ENCODE results near the gene LAMA2. TPM values are rescaled to one million over a fixed set of nuclear protein-coding genes. Genes with fewer than 3 reads are reported as not detected.
A peak's percentile ranks its signal among the peaks of the same experiment; 100 is the strongest.

The LAMA2 gene
- total RNA-seq, 1 experiment from 2014 or later: 0.04 TPM

DNA sequence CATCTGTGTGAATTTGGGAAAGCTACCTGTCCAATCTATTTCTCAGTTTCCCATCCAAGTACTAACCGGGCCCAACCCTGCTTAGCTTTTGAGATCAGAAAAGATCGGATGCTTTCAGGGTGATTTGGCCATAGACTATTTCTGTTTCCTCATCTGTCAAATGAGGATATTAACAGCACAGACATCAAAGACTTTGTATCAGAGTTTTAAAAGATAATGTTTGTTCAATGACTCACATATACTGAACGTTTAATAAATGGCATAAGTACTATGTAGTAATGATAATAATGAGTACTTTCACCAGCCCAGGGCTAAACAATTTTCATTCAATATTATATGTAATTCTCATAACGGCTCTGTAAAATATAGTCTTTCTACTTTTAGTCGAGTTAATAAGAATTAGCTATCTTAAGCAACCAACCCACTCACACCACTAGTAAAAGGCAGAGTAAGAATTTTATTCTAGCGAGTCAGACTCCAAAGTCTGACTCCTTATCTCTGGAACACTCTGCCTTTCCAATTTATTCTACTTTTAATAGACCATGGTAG lies 610.5 kb downstream of the LAMA2 start:
- H4K20me1 ChIP-seq (ENCODE audit: insufficient read depth, low read depth, low read length): no peaks in the 10 kb centered on the region
- no peaks in the 10 kb centered on the region for H3K79me2 ChIP-seq (ENCODE audit: low read length)
- H3K27ac ChIP-seq (ENCODE audit: low read length): no peak overlapping the region
- no peaks in the 10 kb centered on the region for H3K27me3 ChIP-seq (ENCODE audit: low read length)
- H3K4me3 ChIP-seq (ENCODE audit: low read length): no peak overlapping the region
- H3K4me2 ChIP-seq (ENCODE audit: low read depth, low read length, poor library complexity, severe bottlenecking): no peak overlapping the region
- no peak overlapping the region for H2AFZ ChIP-seq (ENCODE audit: low read length)
- H3K36me3 ChIP-seq (ENCODE audit: insufficient read depth, low read length): no peaks in the 10 kb centered on the region
- no peaks in the 10 kb centered on the region for H3K9me3 ChIP-seq (ENCODE audit: low read length)
- no peaks in the 10 kb centered on the region for H3K9me2 ChIP-seq (replicated peaks; ENCODE audit: insufficient read depth, low read length)
- H3K9ac ChIP-seq (ENCODE audit: low read length): no peak overlapping the region
- H3K4me1 ChIP-seq (ENCODE audit: low read length): peaks cover 7% of the 10 kb centered on the region; the same call in 1 of the 2 replicates
- no peak for DNase-seq

DNA sequence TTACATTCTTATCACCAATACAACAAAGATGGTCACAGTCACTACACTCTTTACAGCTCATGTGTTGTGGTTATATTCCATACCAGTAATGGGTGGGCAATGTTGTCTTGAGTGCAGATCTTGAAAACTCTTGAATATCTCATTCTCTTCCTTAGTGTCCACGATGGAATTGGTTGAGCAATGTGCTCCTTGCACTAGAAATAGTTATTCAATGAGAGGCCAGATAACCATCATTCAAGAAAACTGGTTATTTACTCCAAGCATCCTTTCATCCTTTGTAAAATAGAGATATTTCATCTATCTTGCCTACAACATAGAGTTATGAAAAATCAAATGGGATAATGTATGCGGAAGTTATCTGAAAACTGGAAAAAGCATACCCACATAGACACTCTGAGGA lies 611.2 kb downstream of the LAMA2 start:
- H3K4me2 ChIP-seq (ENCODE audit: low read depth, low read length, poor library complexity, severe bottlenecking): no peak overlapping the region
- H3K36me3 ChIP-seq (ENCODE audit: insufficient read depth, low read length): no peaks in the 10 kb centered on the region
- H3K4me3 ChIP-seq (ENCODE audit: low read length): no peak overlapping the region
- DNase-seq: no peak
- H3K27ac ChIP-seq (ENCODE audit: low read length): no peak overlapping the region
- no peaks in the 10 kb centered on the region for H3K9me2 ChIP-seq (replicated peaks; ENCODE audit: insufficient read depth, low read length)
- H3K27me3 ChIP-seq (ENCODE audit: low read length): no peaks in the 10 kb centered on the region
- H4K20me1 ChIP-seq (ENCODE audit: insufficient read depth, low read depth, low read length): no peaks in the 10 kb centered on the region
- no peak overlapping the region for H3K9ac ChIP-seq (ENCODE audit: low read length)
- peaks cover 7% of the 10 kb centered on the region; the same call in 1 of the 2 replicates for H3K4me1 ChIP-seq (ENCODE audit: low read length)
- no peak overlapping the region for H2AFZ ChIP-seq (ENCODE audit: low read length)
- no peaks in the 10 kb centered on the region for H3K9me3 ChIP-seq (ENCODE audit: low read length)
- no peaks in the 10 kb centered on the region for H3K79me2 ChIP-seq (ENCODE audit: low read length)

- no peaks in the 10 kb centered on the region for H3K9me2 ChIP-seq (replicated peaks; ENCODE audit: insufficient read depth, low read length)
- DNase-seq: no peak
- H3K36me3 ChIP-seq (ENCODE audit: insufficient read depth, low read length): no peaks in the 10 kb centered on the region
- no peaks in the 10 kb centered on the region for H3K9me3 ChIP-seq (ENCODE audit: low read length)
- peaks cover 7% of the 10 kb centered on the region; the same call in 1 of the 2 replicates for H3K4me1 ChIP-seq (ENCODE audit: low read length)
- no peak overlapping the region for H2AFZ ChIP-seq (ENCODE audit: low read length)
- no peak overlapping the region for H3K9ac ChIP-seq (ENCODE audit: low read length)
- no peak overlapping the region for H3K27ac ChIP-seq (ENCODE audit: low read length)
- H3K4me3 ChIP-seq (ENCODE audit: low read length): no peak overlapping the region
- no peak overlapping the region for H3K4me2 ChIP-seq (ENCODE audit: low read depth, low read length, poor library complexity, severe bottlenecking)
- H3K79me2 ChIP-seq (ENCODE audit: low read length): no peaks in the 10 kb centered on the region
- no peaks in the 10 kb centered on the region for H3K27me3 ChIP-seq (ENCODE audit: low read length)
- no peaks in the 10 kb centered on the region for H4K20me1 ChIP-seq (ENCODE audit: insufficient read depth, low read depth, low read length)
Observed at GRCh38 chr6:129494586-129494985, 611.6 kb downstream of the LAMA2 start.

DNA sequence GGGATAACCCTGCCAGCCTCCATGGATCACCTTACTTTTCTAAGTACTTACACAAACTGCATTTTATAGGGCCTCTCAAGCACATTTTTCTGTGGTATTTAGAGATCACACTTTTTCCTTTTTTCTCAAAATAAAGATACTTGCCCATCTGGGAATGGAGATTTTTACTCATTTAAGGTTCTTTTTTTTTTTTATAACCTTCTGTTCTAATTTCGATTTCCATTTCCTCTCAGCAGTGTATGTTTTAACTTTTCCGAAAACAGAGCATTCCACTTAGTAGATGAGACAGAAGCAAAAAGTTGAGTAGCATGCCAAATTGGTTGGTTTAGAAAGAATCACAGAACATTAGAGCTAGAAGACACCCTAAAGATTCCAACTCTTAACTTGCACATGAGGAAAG lies 612.7 kb downstream of the LAMA2 start:
- no peak overlapping the region for H3K27ac ChIP-seq (ENCODE audit: low read length)
- peaks cover 4% of the 10 kb centered on the region; the same call in 1 of the 2 replicates for H3K4me1 ChIP-seq (ENCODE audit: low read length)
- no peaks in the 10 kb centered on the region for H3K27me3 ChIP-seq (ENCODE audit: low read length)

DNA sequence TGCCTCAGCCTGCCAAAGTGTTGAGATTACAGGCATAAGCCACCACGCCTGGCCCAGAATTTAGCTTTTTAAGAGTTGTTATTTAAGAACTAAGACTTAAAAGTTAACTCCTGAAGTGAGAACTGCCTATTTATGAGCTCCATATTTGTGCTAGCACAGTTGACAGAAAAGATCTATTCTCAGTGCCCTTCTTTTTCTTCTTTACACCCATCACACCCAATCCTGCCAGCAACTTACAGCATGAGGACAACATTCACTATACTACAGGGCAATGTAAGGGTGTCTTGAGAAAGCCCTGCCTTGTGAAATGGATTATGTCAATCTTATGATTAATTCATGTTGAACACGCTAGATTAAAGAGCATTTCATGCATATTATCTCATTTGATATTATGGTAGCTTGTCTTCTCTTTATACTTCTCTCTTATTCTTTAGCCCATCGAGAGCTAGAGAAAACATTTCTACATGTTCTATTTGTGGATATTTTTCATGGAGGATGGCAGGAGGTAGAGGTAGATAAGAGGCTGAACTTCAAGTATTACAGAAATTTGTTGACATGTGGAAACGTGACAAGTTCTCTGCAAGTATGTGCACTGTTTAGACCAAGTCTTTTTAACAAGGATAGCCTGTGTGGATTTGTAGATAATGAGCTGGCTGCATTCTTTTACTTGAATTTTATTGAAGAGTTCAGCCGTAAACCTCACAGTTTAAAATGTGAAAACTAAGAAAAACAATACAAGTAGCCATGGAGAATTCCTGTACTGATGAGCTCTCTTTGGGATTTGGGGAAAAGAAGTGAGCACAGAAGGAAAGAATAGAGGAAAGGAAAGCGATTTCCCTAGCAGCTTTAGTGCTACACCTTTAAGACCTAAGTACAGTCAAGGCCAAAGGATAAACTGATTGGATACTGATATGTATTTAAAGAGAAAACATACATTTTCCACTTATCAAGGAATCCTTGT lies 614.8 kb downstream of the LAMA2 start:
- no peak overlapping the region for H2AFZ ChIP-seq (ENCODE audit: low read length)

More for the DNA sequence above, 612.7 kb downstream of the LAMA2 start:
- DNase-seq: no peak
- Histone ChIP-seq H3K4me3 (ENCODE audit: low read length) (no peak overlapping the region), H3K79me2 (ENCODE audit: low read length) (no peaks in the 10 kb centered on the region), H3K9me2 (replicated peaks; ENCODE audit: insufficient read depth, low read length) (no peaks in the 10 kb centered on the region), H4K20me1 (ENCODE audit: insufficient read depth, low read depth, low read length) (no peaks in the 10 kb centered on the region), H3K9ac (ENCODE audit: low read length) (no peak overlapping the region), H2AFZ (ENCODE audit: low read length) (no peak overlapping the region), H3K36me3 (ENCODE audit: insufficient read depth, low read length) (no peaks in the 10 kb centered on the region), H3K4me2 (ENCODE audit: low read depth, low read length, poor library complexity, severe bottlenecking) (no peak overlapping the region), H3K9me3 (ENCODE audit: low read length) (no peaks in the 10 kb centered on the region)

GRCh38 chr6:129498541-129498940 lies 615.6 kb downstream of the LAMA2 start:
- H3K4me3 ChIP-seq (ENCODE audit: low read length): no peak overlapping the region
- H3K36me3 ChIP-seq (ENCODE audit: insufficient read depth, low read length): no peaks in the 10 kb centered on the region
- H3K4me1 ChIP-seq (ENCODE audit: low read length): no peaks in the 10 kb centered on the region
- H3K27me3 ChIP-seq (ENCODE audit: low read length): no peaks in the 10 kb centered on the region
- H3K9me3 ChIP-seq (ENCODE audit: low read length): no peaks in the 10 kb centered on the region
- no peaks in the 10 kb centered on the region for H3K79me2 ChIP-seq (ENCODE audit: low read length)
- no peak overlapping the region for H3K27ac ChIP-seq (ENCODE audit: low read length)
- H3K4me2 ChIP-seq (ENCODE audit: low read depth, low read length, poor library complexity, severe bottlenecking): no peak overlapping the region
- no peaks in the 10 kb centered on the region for H3K9me2 ChIP-seq (replicated peaks; ENCODE audit: insufficient read depth, low read length)
- no peak overlapping the region for H2AFZ ChIP-seq (ENCODE audit: low read length)
- DNase-seq: no peak
- H3K9ac ChIP-seq (ENCODE audit: low read length): no peak overlapping the region
- no peaks in the 10 kb centered on the region for H4K20me1 ChIP-seq (ENCODE audit: insufficient read depth, low read depth, low read length)

More for the DNA sequence above, 614.8 kb downstream of the LAMA2 start:
- H4K20me1 ChIP-seq (ENCODE audit: insufficient read depth, low read depth, low read length): no peaks in the 10 kb centered on the region
- H3K27me3 ChIP-seq (ENCODE audit: low read length): no peaks in the 10 kb centered on the region
- no peak for DNase-seq
- no peak overlapping the region for H3K9ac ChIP-seq (ENCODE audit: low read length)
- H3K9me3 ChIP-seq (ENCODE audit: low read length): no peaks in the 10 kb centered on the region
- no peaks in the 10 kb centered on the region for H3K4me1 ChIP-seq (ENCODE audit: low read length)
- no peak overlapping the region for H3K4me3 ChIP-seq (ENCODE audit: low read length)
- H3K36me3 ChIP-seq (ENCODE audit: insufficient read depth, low read length): no peaks in the 10 kb centered on the region
- no peak overlapping the region for H3K4me2 ChIP-seq (ENCODE audit: low read depth, low read length, poor library complexity, severe bottlenecking)
- no peak overlapping the region for H3K27ac ChIP-seq (ENCODE audit: low read length)
- no peaks in the 10 kb centered on the region for H3K79me2 ChIP-seq (ENCODE audit: low read length)
- no peaks in the 10 kb centered on the region for H3K9me2 ChIP-seq (replicated peaks; ENCODE audit: insufficient read depth, low read length)

DNA sequence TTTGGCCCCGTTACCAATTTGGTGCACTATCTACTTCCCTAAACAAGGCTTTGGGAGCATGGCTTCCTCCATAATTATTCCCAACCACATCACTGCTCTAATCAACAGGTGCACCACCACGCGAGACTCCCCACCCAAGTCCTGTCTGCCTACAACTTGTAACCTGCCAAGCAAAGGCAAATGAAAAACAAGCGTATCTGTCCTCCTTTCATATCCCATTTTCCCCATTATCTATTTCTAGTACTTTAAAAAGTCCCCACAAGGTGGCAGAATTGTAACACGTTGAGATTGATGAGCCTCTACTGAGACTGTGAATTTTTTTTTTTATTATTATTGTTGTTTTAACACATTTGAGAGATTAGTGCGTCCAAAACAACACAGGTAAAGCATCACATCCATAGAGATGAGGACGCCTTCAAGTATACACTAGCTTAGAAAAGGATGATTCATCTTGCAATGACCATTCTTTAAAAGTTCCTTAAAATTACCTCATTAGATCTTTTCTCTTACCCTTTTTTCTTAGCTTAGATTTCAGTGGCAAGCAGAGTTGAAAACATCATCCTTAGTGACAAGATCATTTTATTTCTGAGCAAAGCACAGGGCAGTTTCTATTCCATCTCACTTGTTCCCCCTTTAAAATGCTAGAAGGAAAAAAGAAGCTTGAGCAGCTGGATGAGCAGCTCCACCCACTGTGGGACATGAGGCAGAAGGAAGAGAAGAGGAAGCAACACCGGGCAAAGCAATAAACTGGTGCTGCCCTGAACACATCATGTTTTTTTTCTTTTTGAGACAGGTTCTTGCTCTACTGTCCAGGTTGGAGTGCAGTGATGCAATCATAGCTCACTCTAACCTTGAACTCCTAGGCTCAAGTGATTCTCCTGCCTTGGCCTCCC lies 616.3 kb downstream of the LAMA2 start:
- no peak overlapping the region for H3K9ac ChIP-seq (ENCODE audit: low read length)
- H3K4me3 ChIP-seq (ENCODE audit: low read length): no peak overlapping the region

GRCh38 chr6:129499843-129500219 lies 616.9 kb downstream of the LAMA2 start:
- no peak overlapping the region for H3K4me3 ChIP-seq (ENCODE audit: low read length)
- H3K27ac ChIP-seq (ENCODE audit: low read length): no peak overlapping the region
- H3K79me2 ChIP-seq (ENCODE audit: low read length): no peaks in the 10 kb centered on the region
- no peaks in the 10 kb centered on the region for H4K20me1 ChIP-seq (ENCODE audit: insufficient read depth, low read depth, low read length)
- H3K9me2 ChIP-seq (replicated peaks; ENCODE audit: insufficient read depth, low read length): no peaks in the 10 kb centered on the region
- no peak overlapping the region for H3K4me2 ChIP-seq (ENCODE audit: low read depth, low read length, poor library complexity, severe bottlenecking)
- H2AFZ ChIP-seq (ENCODE audit: low read length): no peak overlapping the region
- H3K4me1 ChIP-seq (ENCODE audit: low read length): no peaks in the 10 kb centered on the region
- no peaks in the 10 kb centered on the region for H3K27me3 ChIP-seq (ENCODE audit: low read length)
- H3K9ac ChIP-seq (ENCODE audit: low read length): no peak overlapping the region
- no peak for DNase-seq
- no peaks in the 10 kb centered on the region for H3K36me3 ChIP-seq (ENCODE audit: insufficient read depth, low read length)
- H3K9me3 ChIP-seq (ENCODE audit: low read length): no peaks in the 10 kb centered on the region

More for the DNA sequence above, 616.3 kb downstream of the LAMA2 start:
- no peaks in the 10 kb centered on the region for H3K9me2 ChIP-seq (replicated peaks; ENCODE audit: insufficient read depth, low read length)
- H2AFZ ChIP-seq (ENCODE audit: low read length): no peak overlapping the region
- no peaks in the 10 kb centered on the region for H3K36me3 ChIP-seq (ENCODE audit: insufficient read depth, low read length)
- no peaks in the 10 kb centered on the region for H3K9me3 ChIP-seq (ENCODE audit: low read length)
- H3K79me2 ChIP-seq (ENCODE audit: low read length): no peaks in the 10 kb centered on the region
- H3K4me1 ChIP-seq (ENCODE audit: low read length): no peaks in the 10 kb centered on the region
- no peaks in the 10 kb centered on the region for H4K20me1 ChIP-seq (ENCODE audit: insufficient read depth, low read depth, low read length)
- H3K27me3 ChIP-seq (ENCODE audit: low read length): no peaks in the 10 kb centered on the region
- peak; percentile 85 for DNase-seq
- H3K27ac ChIP-seq (ENCODE audit: low read length): no peak overlapping the region
- no peak overlapping the region for H3K4me2 ChIP-seq (ENCODE audit: low read depth, low read length, poor library complexity, severe bottlenecking)
